ENCODE results near the gene FNDC3B. TPM values are rescaled to one million over a fixed set of nuclear protein-coding genes. Genes with fewer than 3 reads are reported as not detected.

Gene FNDC3B
- total and polyA plus RNA-seq, 2 donors (not counting 1 experiment from before 2014, with no cell fraction given): 1.2 to 9.2 TPM

DNA sequence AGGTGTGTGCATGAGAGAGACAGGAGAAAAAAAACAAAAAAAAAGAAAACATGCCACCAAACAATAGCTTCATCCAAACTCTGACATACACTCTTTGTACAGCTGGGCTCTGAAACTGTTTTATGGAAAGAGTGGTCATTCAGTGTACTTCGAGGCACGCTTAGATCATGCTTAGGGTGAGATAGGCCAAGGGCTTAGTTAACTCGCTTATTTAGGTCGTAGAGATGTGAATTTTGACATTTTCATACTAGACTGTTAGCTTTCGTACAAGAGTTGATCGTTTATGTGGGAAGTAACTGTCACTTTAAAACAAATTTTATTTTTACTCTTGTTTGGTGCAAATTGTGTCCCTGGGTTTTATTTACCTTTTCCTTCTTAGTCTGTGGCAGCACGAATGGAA is 242.5 kb downstream of the FNDC3B start:
- Histone ChIP-seq H3K4me1 (ENCODE audit: control insufficient read depth in 2 of 2, insufficient read depth in 2 of 2, low read length in 2 of 2) (no peaks in the 10 kb centered on the region), H3K9ac (ENCODE audit: low read length) (no peak overlapping the region), H3K27me3 (replicated peaks in 1 of 4; ENCODE audit: control extremely low read depth in 1 of 4, control insufficient read depth in 3 of 4, insufficient read depth in 4 of 4, low read length in 3 of 4) (no peaks in the 10 kb centered on the region), H3K27ac (ENCODE audit: low read length in 2 of 2) (no peak overlapping the region), H3K36me3 (replicated peaks in 1 of 2; ENCODE audit: control extremely low read depth in 1 of 2, control insufficient read depth in 1 of 2, extremely low read depth in 1 of 2, insufficient read depth in 2 of 2, low read length in 1 of 2) (no peaks in the 10 kb centered on the region), H4K20me1 (ENCODE audit: control insufficient read depth, insufficient read depth, low read length, poor library complexity, severe bottlenecking) (no peaks in the 10 kb centered on the region), H3K4me3 (ENCODE audit: control extremely low read depth in 1 of 5, extremely low read depth in 1 of 5, insufficient read depth in 1 of 5, low read depth in 2 of 5, low read length in 4 of 5) (no peak overlapping the region), H3K9me3 (ENCODE audit: control extremely low read depth in 1 of 3, control insufficient read depth in 2 of 3, insufficient read depth in 1 of 3, low read length in 2 of 3) (no peaks in the 10 kb centered on the region), H2AFZ (ENCODE audit: insufficient read depth, low read depth, low read length, poor library complexity, severe bottlenecking) (no peak overlapping the region), H3K4me2 (replicated peaks; ENCODE audit: low read depth, low read length, poor library complexity, severe bottlenecking) (no peak overlapping the region), H3K79me2 (ENCODE audit: control insufficient read depth, insufficient read depth, low read length) (no peaks in the 10 kb centered on the region)
- no peak for TF ChIP-seq EZH2 (IDR thresholded peaks at IDR 0.05; ENCODE audit: borderline replicate concordance, insufficient read depth, low read depth, low read length, poor library complexity, severe bottlenecking)
- TF ChIP-seq, protein P1, sequence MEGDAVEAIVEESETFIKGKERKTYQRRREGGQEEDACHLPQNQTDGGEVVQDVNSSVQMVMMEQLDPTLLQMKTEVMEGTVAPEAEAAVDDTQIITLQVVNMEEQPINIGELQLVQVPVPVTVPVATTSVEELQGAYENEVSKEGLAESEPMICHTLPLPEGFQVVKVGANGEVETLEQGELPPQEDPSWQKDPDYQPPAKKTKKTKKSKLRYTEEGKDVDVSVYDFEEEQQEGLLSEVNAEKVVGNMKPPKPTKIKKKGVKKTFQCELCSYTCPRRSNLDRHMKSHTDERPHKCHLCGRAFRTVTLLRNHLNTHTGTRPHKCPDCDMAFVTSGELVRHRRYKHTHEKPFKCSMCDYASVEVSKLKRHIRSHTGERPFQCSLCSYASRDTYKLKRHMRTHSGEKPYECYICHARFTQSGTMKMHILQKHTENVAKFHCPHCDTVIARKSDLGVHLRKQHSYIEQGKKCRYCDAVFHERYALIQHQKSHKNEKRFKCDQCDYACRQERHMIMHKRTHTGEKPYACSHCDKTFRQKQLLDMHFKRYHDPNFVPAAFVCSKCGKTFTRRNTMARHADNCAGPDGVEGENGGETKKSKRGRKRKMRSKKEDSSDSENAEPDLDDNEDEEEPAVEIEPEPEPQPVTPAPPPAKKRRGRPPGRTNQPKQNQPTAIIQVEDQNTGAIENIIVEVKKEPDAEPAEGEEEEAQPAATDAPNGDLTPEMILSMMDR (IDR thresholded peaks at IDR 0.05): no peak
- DNase-seq (no peak), ATAC-seq (ENCODE audit: low read depth) (no peak)
- Mint-ChIP-seq H3K4me1 (no peaks in the 10 kb centered on the region), H3K27ac (no peak overlapping the region), H3K4me3 (no peak overlapping the region), H3K27me3 (no peaks in the 10 kb centered on the region), H3K9me3 (ENCODE audit: insufficient read depth) (no peaks in the 10 kb centered on the region)
- POLR2A ChIA-PET: no interaction called here
- CTCF ChIA-PET: no interaction called here
- 100% methylated on average over 2 of the region's 7 CpGs for WGBS (ENCODE audit: insufficient coverage)
- intact Hi-C loops (cut with micrococcal nuclease): no loop called here

DNA sequence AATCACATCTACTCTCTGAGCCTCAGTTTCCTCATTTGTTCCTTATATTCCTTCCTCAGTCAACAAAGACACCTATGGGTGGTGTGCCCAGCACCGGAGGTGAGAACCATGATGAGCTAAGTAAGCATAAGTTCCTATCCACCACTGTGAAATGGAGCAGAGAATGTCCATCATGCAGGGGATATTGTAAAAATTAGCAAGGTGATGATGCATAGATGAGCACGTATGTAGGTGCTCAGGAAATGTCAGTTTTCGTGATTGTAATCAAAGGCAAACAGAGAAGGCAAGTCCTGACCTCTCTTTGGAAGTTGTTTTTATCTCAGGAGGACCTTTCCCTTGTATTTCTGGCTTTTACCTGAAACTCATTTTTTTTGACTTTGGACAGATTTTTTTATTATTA is 243.5 kb downstream of the FNDC3B start:
- no peaks in the 10 kb centered on the region for H4K20me1 ChIP-seq (ENCODE audit: control insufficient read depth, insufficient read depth, low read length, poor library complexity, severe bottlenecking)
- no peak overlapping the region for H2AFZ ChIP-seq (ENCODE audit: insufficient read depth, low read depth, low read length, poor library complexity, severe bottlenecking)
- DNase-seq (no peak), ATAC-seq (ENCODE audit: low read depth) (no peak)
- H3K79me2 ChIP-seq (ENCODE audit: control insufficient read depth, insufficient read depth, low read length): no peaks in the 10 kb centered on the region
- Mint-ChIP-seq H3K9me3 (ENCODE audit: insufficient read depth) (no peaks in the 10 kb centered on the region), H3K27ac (no peak overlapping the region), H3K27me3 (no peaks in the 10 kb centered on the region), H3K4me3 (no peak overlapping the region), H3K4me1 (no peaks in the 10 kb centered on the region)
- POLR2A ChIA-PET: no interaction called here
- H3K36me3 ChIP-seq (replicated peaks in 1 of 2; ENCODE audit: control extremely low read depth in 1 of 2, control insufficient read depth in 1 of 2, extremely low read depth in 1 of 2, insufficient read depth in 2 of 2, low read length in 1 of 2): no peaks in the 10 kb centered on the region
- CTCF ChIA-PET: no interaction called here
- intact Hi-C loops (cut with micrococcal nuclease): no loop called here
- H3K9ac ChIP-seq (ENCODE audit: low read length): no peak overlapping the region
- WGBS (ENCODE audit: insufficient coverage): 69% methylated on average over 3 of the region's 3 CpGs
- TF ChIP-seq EZH2 (IDR thresholded peaks at IDR 0.05; ENCODE audit: borderline replicate concordance, insufficient read depth, low read depth, low read length, poor library complexity, severe bottlenecking): no peak
- TF ChIP-seq, protein P1 (IDR thresholded peaks at IDR 0.05): no peak
- H3K4me3 ChIP-seq (ENCODE audit: control extremely low read depth in 1 of 5, extremely low read depth in 1 of 5, insufficient read depth in 1 of 5, low read depth in 2 of 5, low read length in 4 of 5): no peak overlapping the region
- no peak overlapping the region for H3K4me2 ChIP-seq (replicated peaks; ENCODE audit: low read depth, low read length, poor library complexity, severe bottlenecking)
- H3K27me3 ChIP-seq (replicated peaks in 1 of 4; ENCODE audit: control extremely low read depth in 1 of 4, control insufficient read depth in 3 of 4, insufficient read depth in 4 of 4, low read length in 3 of 4): no peaks in the 10 kb centered on the region
- no peaks in the 10 kb centered on the region for H3K4me1 ChIP-seq (ENCODE audit: control insufficient read depth in 2 of 2, insufficient read depth in 2 of 2, low read length in 2 of 2)
- no peaks in the 10 kb centered on the region for H3K9me3 ChIP-seq (ENCODE audit: control extremely low read depth in 1 of 3, control insufficient read depth in 2 of 3, insufficient read depth in 1 of 3, low read length in 2 of 3)
- H3K27ac ChIP-seq (ENCODE audit: low read length in 2 of 2): no peak overlapping the region

All from B cell (primary cell).